GM12872 (cell line): ENCODE results near the gene MAP3K10.

ENCODE experiments used
- CTCF ChIP-seq: IDR thresholded peaks from 3 replicates; pipeline ENCODE4 v1.5.1; 2011; ENCODE audit warnings: low read depth, mild to moderate bottlenecking, low read length, moderate library complexity; ENCODE audit not compliant: insufficient read depth

MAP3K10 gene

GRCh38 chr19:40254714-40255418 is 63.6 kb downstream of the MAP3K10 start:
- no peak for TF ChIP-seq CTCF

- TF ChIP-seq CTCF: no peak
These were observed 64.5 kb downstream of the MAP3K10 start for GRCh38 chr19:40255619-40256166.

- no peak for TF ChIP-seq CTCF
These were observed 65.3 kb downstream of the MAP3K10 start for GRCh38 chr19:40256512-40256911.

- no peak for TF ChIP-seq CTCF
These were observed 65.9 kb downstream of the MAP3K10 start for GRCh38 chr19:40257096-40257517.

GRCh38 chr19:40261631-40262030 is 70.4 kb downstream of the MAP3K10 start:
- no peak for TF ChIP-seq CTCF

GRCh38 chr19:40262422-40262821 is 71.2 kb downstream of the MAP3K10 start:
- no peak for TF ChIP-seq CTCF

GRCh38 chr19:40263440-40264313 is 72.5 kb downstream of the MAP3K10 start:
- no peak for TF ChIP-seq CTCF
